H1 (cell line): ENCODE measurements around the gene RNF225. TPM values are rescaled to one million over a fixed set of nuclear protein-coding genes. Genes with fewer than 3 reads are reported as not detected.
A peak's percentile ranks its signal among the peaks of the same experiment; 100 is the strongest.

ENCODE experiments used
- CTCF ChIA-PET: fragments of 300-600 bp; sonication (Branson Sonifier 250); formaldehyde crosslinking; loops from one replicate; lab custom pipeline; 2021; ENCODE audit not compliant: partially characterized antibody; lab: Charles Lee
- POLR2A ChIA-PET: fragments of 300-600 bp; sonication (Branson Sonifier 250); formaldehyde crosslinking; loops from one replicate; lab custom pipeline; 2021; ENCODE audit warnings: inconsistent platforms; ENCODE audit not compliant: partially characterized antibody; lab: Charles Lee
- DNase-seq, 2 experiments: peaks; one replicate each; pipeline versions ENCODE4 v3.0.0 to v3.0.0-alpha.2; 2010 to 2022; ENCODE audit warnings: low spot score in 2 of 2, low read depth in 1 of 2, mixed read lengths in 1 of 2
- FAIRE-seq: peaks from 2 replicates; lab custom pipeline; 2011; peaks lifted over from hg19 to GRCh38; lab: Jason Lieb, UNC
- H2AFZ ChIP-seq: 2 replicates; pipeline ENCODE4 v1.8.1; 2012; ENCODE audit warnings: low read length, inconsistent platforms
- H2AK5ac ChIP-seq: 2 replicates; pipeline ENCODE4 v1.6.1; 2013; ENCODE audit warnings: low read depth, low read length
- H2BK120ac ChIP-seq: replicated peaks from 2 replicates; pipeline ENCODE3; 2013; ENCODE audit warnings: low read depth, low read length, inconsistent platforms
- H2BK12ac ChIP-seq: 2 replicates; pipeline ENCODE4 v1.6.1; 2013; ENCODE audit warnings: low read depth, low read length
- H2BK15ac ChIP-seq: 2 replicates; pipeline ENCODE4 v1.6.1; 2013; ENCODE audit warnings: low read length
- H2BK20ac ChIP-seq: 2 replicates; pipeline ENCODE4 v1.6.1; 2013; ENCODE audit warnings: low read length
- H2BK5ac ChIP-seq: 2 replicates; pipeline ENCODE4 v1.6.1; 2013; ENCODE audit warnings: low read depth, low read length
- H3K14ac ChIP-seq: 2 replicates; pipeline ENCODE4 v1.6.1; 2013; ENCODE audit warnings: inconsistent platforms; ENCODE audit not compliant: insufficient read length
- H3K18ac ChIP-seq: 2 replicates; pipeline ENCODE4 v1.6.1; 2013; ENCODE audit warnings: low read length; ENCODE audit errors: extremely low read depth
- H3K23ac ChIP-seq: 2 replicates; pipeline ENCODE4 v1.6.1; 2013; ENCODE audit warnings: inconsistent platforms; ENCODE audit not compliant: insufficient read length
- H3K23me2 ChIP-seq: 2 replicates; pipeline ENCODE4 v1.6.1; 2013; ENCODE audit warnings: low read depth, low read length
- H3K27ac ChIP-seq: 2 replicates; pipeline ENCODE4 v1.6.1; 2011; ENCODE audit warnings: low read depth, low read length, inconsistent platforms
- H3K27me3 ChIP-seq, 4 experiments: replicated peaks in 1 of 4; 1 replicate in 1 of 4; 2 replicates in 3 of 4; pipeline versions ENCODE4 v1.6.1 to v1.8.1; 2011 to 2013; ENCODE audit warnings: low read length in 3 of 4, mild to moderate bottlenecking in 3 of 4, inconsistent platforms in 2 of 4, mixed read lengths in 2 of 4, moderate library complexity in 1 of 4; ENCODE audit not compliant: control insufficient read depth in 3 of 4, insufficient read depth in 3 of 4; ENCODE audit errors: extremely low read depth in 1 of 4
- H3K36me3 ChIP-seq, 4 experiments: 2 replicates each; pipeline versions ENCODE4 v1.6.1 to v1.8.1; 2011 to 2013; ENCODE audit warnings: mild to moderate bottlenecking in 4 of 4, low read length in 3 of 4, moderate library complexity in 2 of 4, control low read depth in 1 of 4, inconsistent platforms in 1 of 4; ENCODE audit not compliant: insufficient read depth in 4 of 4, control insufficient read depth in 2 of 4
- H3K4ac ChIP-seq: replicated peaks from 2 replicates; pipeline ENCODE3; 2013; ENCODE audit warnings: low read length, low read depth, mixed read lengths, inconsistent platforms; ENCODE audit not compliant: insufficient read length
- H3K4me1 ChIP-seq, 4 experiments: replicated peaks in 1 of 4; 1 replicate in 1 of 4; 2 replicates in 3 of 4; pipeline versions ENCODE4 v1.6.1 to v1.8.1; 2011 to 2013; ENCODE audit warnings: low read length in 3 of 4, inconsistent platforms in 2 of 4, mixed read lengths in 1 of 4; ENCODE audit not compliant: insufficient read depth in 4 of 4, control insufficient read depth in 3 of 4
- H3K4me2 ChIP-seq, 2 experiments: 2 replicates each; pipeline versions ENCODE4 v1.6.1 to v1.8.1; 2011 to 2013; ENCODE audit warnings: low read depth in 2 of 2, low read length in 2 of 2, control low read depth in 1 of 2, inconsistent platforms in 1 of 2, mild to moderate bottlenecking in 1 of 2; ENCODE audit not compliant: insufficient read depth in 1 of 2
- H3K4me3 ChIP-seq, 4 experiments: fragments of 200-600, 300-600 bp in 1 of 4; sonication (generic), shearing (Covaris generic), sonication (Bioruptor Twin) in 1 of 4; 2 replicates each; pipeline versions ENCODE4 v1.5.1 to v1.8.1; 2011 to 2016; ENCODE audit warnings: low read length in 4 of 4, low read depth in 3 of 4, control low read depth in 2 of 4, inconsistent platforms in 2 of 4, mild to moderate bottlenecking in 2 of 4, mixed read lengths in 1 of 4, moderate library complexity in 1 of 4; ENCODE audit not compliant: insufficient read depth in 2 of 4; ENCODE audit errors: extremely low read depth in 1 of 4
- H3K56ac ChIP-seq: replicated peaks from 2 replicates; pipeline ENCODE3; 2013; ENCODE audit warnings: low read depth, mild to moderate bottlenecking, mixed read lengths, low read length, inconsistent platforms; ENCODE audit not compliant: insufficient read length
- H3K79me1 ChIP-seq: 2 replicates; pipeline ENCODE4 v1.6.1; 2013; ENCODE audit warnings: low read depth, low read length, control low read depth
- H3K79me2 ChIP-seq, 2 experiments: 2 replicates each; pipeline versions ENCODE4 v1.6.1 to v1.8.1; 2012 to 2013; ENCODE audit warnings: low read length in 2 of 2, mild to moderate bottlenecking in 2 of 2, inconsistent platforms in 1 of 2; ENCODE audit not compliant: insufficient read depth in 2 of 2, control insufficient read depth in 1 of 2
- H3K9ac ChIP-seq, 4 experiments: replicated peaks in 1 of 4; 1 replicate in 1 of 4; 2 replicates in 3 of 4; pipeline versions ENCODE4 v1.6.1 to v1.8.1; 2011 to 2013; ENCODE audit warnings: low read depth in 3 of 4, low read length in 3 of 4, control low read depth in 2 of 4, mild to moderate bottlenecking in 2 of 4, moderate library complexity in 2 of 4, inconsistent platforms in 1 of 4; ENCODE audit errors: extremely low read depth in 1 of 4
- H3K9me3 ChIP-seq, 2 experiments: 2 replicates each; pipeline versions ENCODE4 v1.6.1 to v1.8.1; 2012 to 2013; ENCODE audit warnings: mild to moderate bottlenecking in 2 of 2, moderate library complexity in 2 of 2, control low read depth in 1 of 2, inconsistent platforms in 1 of 2, low read depth in 1 of 2, low read length in 1 of 2, mixed read lengths in 1 of 2; ENCODE audit not compliant: insufficient read depth in 2 of 2
- H4K20me1 ChIP-seq, 2 experiments: replicated peaks in 1 of 2; 2 replicates each; pipeline versions ENCODE3 to v1.8.1; 2011 to 2013; ENCODE audit warnings: inconsistent platforms in 2 of 2, low read length in 2 of 2, mild to moderate bottlenecking in 1 of 2; ENCODE audit not compliant: insufficient read depth in 2 of 2, control insufficient read depth in 1 of 2
- H4K5ac ChIP-seq: 2 replicates; pipeline ENCODE4 v1.6.1; 2013; ENCODE audit warnings: low read length, low read depth, mixed read lengths, inconsistent platforms; ENCODE audit not compliant: insufficient read length
- H4K8ac ChIP-seq: 2 replicates; pipeline ENCODE4 v1.8.0; 2013; ENCODE audit warnings: mild to moderate bottlenecking, moderate library complexity, low read length, inconsistent platforms; ENCODE audit not compliant: insufficient read depth; ENCODE audit errors: extremely low read depth
- H4K91ac ChIP-seq: replicated peaks from 2 replicates; pipeline ENCODE3; 2013; ENCODE audit warnings: low read length, mixed read lengths, inconsistent platforms; ENCODE audit not compliant: insufficient read length
- POLR2A ChIP-seq, 2 experiments: IDR thresholded peaks; 1 replicate in 1 of 2; 2 replicates in 1 of 2; pipeline ENCODE4 v1.6.1; 2011; ENCODE audit warnings: low read depth in 2 of 2, low read length in 2 of 2, mild to moderate bottlenecking in 2 of 2; ENCODE audit errors: control extremely low read depth in 1 of 2
- POLR2AphosphoS5 ChIP-seq: IDR thresholded peaks from 2 replicates; pipeline ENCODE4 v1.6.1; 2011; ENCODE audit warnings: low read depth, low read length
- SAP30 ChIP-seq: fragments of 300-600 bp; sonication (generic); IDR thresholded peaks from 2 replicates; pipeline ENCODE4 v1.7.1; 2012; ENCODE audit warnings: low read length, moderate library complexity, mild to moderate bottlenecking, inconsistent platforms; ENCODE audit not compliant: insufficient read depth, insufficient replicate concordance
- WGBS, 2 experiments: shearing (Covaris generic) in 1 of 2; methylation state at CpG; one replicate each; pipeline versions ENCODE4 v1.1.6 to v1.1.7; 2013 to 2015; ENCODE audit warnings: low lambda C conversion rate in 2 of 2, mixed read lengths in 2 of 2, inconsistent platforms in 1 of 2, low coverage in 1 of 2, missing lambda C conversion rate in 1 of 2; ENCODE audit not compliant: insufficient replicate concordance in 2 of 2, insufficient coverage in 1 of 2, insufficient read length in 1 of 2; ENCODE audit errors: extremely low coverage in 1 of 2, missing lambda C conversion rate in 1 of 2; 5-methylcytosine and 5-hydroxymethylcytosine counted together
- polyA plus RNA-seq, 7 experiments: library from polyadenylated mRNA; depleted of rRNA in 3 of 7; stranded (reverse) in 5 of 7; unstranded in 2 of 7; fragments of >200 nt in 5 of 7; fragments of 200-250 nt in 2 of 7; gene quantifications; 1 replicate in 5 of 7; 2 replicates in 1 of 7; 4 replicates in 1 of 7; pipeline versions ENCODE4 v1.2.1 to v1.2.3, GENCODE V29; 2011 to 2013; ENCODE audit warnings: missing spikeins in 2 of 7, mixed read lengths in 2 of 7
- total RNA-seq: library from RNA; stranded (reverse); fragmentation: NEBNext Ultra II Directional; extraction: Animal tissue kit (Norgen Biotek cat#: 25700); gene quantifications from 2 replicates; pipeline ENCODE4 v1.2.1, GENCODE V29; 2021

The RNF225 gene
- total and polyA plus RNA-seq, 2 of the 8 experiments (the other 6 are each of a cell fraction or from before 2014, with no cell fraction given) = 0.17 to 1.0 TPM

DNA sequence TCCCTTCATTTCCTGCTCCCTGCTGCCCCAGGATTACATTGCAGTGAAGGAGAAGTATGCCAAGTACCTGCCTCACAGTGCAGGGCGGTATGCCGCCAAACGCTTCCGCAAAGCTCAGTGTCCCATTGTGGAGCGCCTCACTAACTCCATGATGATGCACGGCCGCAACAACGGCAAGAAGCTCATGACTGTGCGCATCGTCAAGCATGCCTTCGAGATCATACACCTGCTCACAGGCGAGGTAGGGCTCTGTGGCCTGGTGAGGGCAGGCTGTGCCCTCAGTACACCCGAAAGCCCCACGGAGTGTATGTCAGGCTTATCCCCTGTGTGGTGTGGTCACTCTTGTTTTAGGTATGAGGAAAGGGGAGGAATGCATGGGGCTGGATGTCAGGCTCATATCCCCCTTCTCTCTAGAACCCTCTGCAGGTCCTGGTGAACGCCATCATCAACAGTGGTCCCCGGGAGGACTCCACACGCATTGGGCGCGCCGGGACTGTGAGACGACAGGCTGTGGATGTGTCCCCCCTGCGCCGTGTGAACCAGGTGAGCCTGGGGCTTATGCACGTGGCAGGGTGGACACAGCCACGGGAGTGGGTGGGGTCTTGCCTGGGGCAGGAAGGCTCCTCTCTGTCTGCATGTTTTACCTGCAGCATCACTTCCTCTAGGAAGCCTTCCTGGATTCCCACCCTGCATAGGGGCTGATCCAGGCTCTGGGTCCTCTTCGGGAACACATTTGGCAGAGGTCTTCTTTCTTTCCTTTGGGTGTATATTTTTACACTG is 2.3 kb upstream of the RNF225 start:
- H2BK5ac ChIP-seq = no peak overlapping the region
- no peak overlapping the region for H4K5ac ChIP-seq
- CTCF ChIA-PET = no interaction called here
- no peak overlapping the region for H2AK5ac ChIP-seq
- no peak overlapping the region for H3K4me2 ChIP-seq
- H3K9me3 ChIP-seq = no peaks in the 10 kb centered on the region
- 95% methylated on average over 25 of the region's 26 CpGs; no CpG with 5 or more reads in 1 of the 2 experiments for WGBS, 2 experiments
- H3K4me1 ChIP-seq = peaks cover 0 to 22% (median 12%) of the 10 kb centered on the region in 4 experiments; a peak in 5 of 7 replicates
- H3K27ac ChIP-seq = no peak overlapping the region
- H2BK15ac ChIP-seq = no peak overlapping the region
- POLR2A ChIA-PET = interaction anchor here (0.8 to 1.1 kb wide), 3 partner anchors 32 to 166 kb away, joined by 3 read pairs; no protein-coding TSS in a partner anchor
- no peak overlapping the region for H3K56ac ChIP-seq
- no peak overlapping the region for H2BK120ac ChIP-seq
- H3K14ac ChIP-seq = no peak overlapping the region
- H2BK20ac ChIP-seq = no peak overlapping the region
- no peak overlapping the region for H2AFZ ChIP-seq
- H3K27me3 ChIP-seq = peaks cover 3 to 13% (median 11%) of the 10 kb centered on the region in 4 experiments; a peak in 6 of 7 replicates
- TF ChIP-seq POLR2AphosphoS5 (peak; percentile 44; the same call in 1 of the 2 replicates), SAP30 (no peak), POLR2A (IDR thresholded peaks at IDR 0.05; ENCODE audit: control extremely low read depth in 1 of 2, low read depth in 2 of 2, low read length in 2 of 2) (peak; percentile 5 to 48; a peak in 2 of 3 replicates)
- no peak overlapping the region; the same call in 1 of the 2 replicates for H4K8ac ChIP-seq
- no peak overlapping the region; a peak in 1 of 7 replicates for H3K9ac ChIP-seq
- H2BK12ac ChIP-seq = no peak overlapping the region
- no peak overlapping the region for H3K18ac ChIP-seq
- no peak overlapping the region for H3K4ac ChIP-seq
- FAIRE-seq (no peak), DNase-seq (no peak)
- H4K91ac ChIP-seq = no peak overlapping the region
- H3K23ac ChIP-seq = no peak overlapping the region
- no peak overlapping the region for H3K4me3 ChIP-seq
- H4K20me1 ChIP-seq = peaks cover 15 to 21% of the 10 kb centered on the region in 2 experiments
- peaks cover 0 to 29% of the 10 kb centered on the region in 2 experiments; a peak in 3 of 4 replicates for H3K79me2 ChIP-seq
- 0 out of 2 replicates have a peak, but pooled peaks cover 2% of the 10 kb centered on the region for H3K79me1 ChIP-seq
- peaks cover 9% of the 10 kb centered on the region for H3K23me2 ChIP-seq
- peaks cover 19 to 56% (median 44%) of the 10 kb centered on the region in 4 experiments for H3K36me3 ChIP-seq
